ENCODE measurements around the gene VAV2.

VAV2 gene

GRCh38 chr9:133739408-133740280 lies 252.5 kb downstream of the VAV2 start:
- DNase-seq (ENCODE audit: low read depth in 2 of 2): no peak

GRCh38 chr9:133738640-133739225 lies 253.4 kb downstream of the VAV2 start:
- no peak for DNase-seq (ENCODE audit: low read depth in 2 of 2)

GRCh38 chr9:133737774-133738639 lies 254.1 kb downstream of the VAV2 start, which contains the start of gene SARDH:
Gene SARDH, minus strand, starts transcription at chr9:133738352. Its CDS starts 4,179 bp downstream, at chr9:133734173.
- DNase-seq (ENCODE audit: low read depth in 2 of 2): peak in 1 of 2 donors; percentile 31

- DNase-seq (ENCODE audit: low read depth in 2 of 2): no peak
Measured at GRCh38 chr9:133737071-133737773, 254.9 kb downstream of the VAV2 start.

DNA sequence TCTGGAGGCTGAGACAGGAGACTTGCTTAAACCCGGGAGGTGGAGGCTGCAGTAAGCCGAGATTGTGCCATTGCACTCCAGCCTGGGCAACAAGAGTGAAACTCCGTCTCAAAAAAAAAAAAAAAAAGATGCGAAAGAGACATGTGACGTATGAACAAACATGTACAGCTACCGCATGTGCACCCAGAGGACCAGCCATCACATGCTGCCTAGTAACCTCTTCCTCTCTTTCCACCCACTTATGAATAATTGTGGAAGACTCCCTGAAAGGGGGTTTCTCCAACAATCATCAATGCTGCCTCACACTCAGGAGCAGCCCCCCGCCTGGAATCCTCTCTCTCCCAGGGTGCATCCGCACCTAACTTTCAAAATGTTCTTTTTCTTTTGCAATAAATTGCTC lies 256.2 kb downstream of the VAV2 start:
- DNase-seq (ENCODE audit: low read depth in 2 of 2): no peak

DNA sequence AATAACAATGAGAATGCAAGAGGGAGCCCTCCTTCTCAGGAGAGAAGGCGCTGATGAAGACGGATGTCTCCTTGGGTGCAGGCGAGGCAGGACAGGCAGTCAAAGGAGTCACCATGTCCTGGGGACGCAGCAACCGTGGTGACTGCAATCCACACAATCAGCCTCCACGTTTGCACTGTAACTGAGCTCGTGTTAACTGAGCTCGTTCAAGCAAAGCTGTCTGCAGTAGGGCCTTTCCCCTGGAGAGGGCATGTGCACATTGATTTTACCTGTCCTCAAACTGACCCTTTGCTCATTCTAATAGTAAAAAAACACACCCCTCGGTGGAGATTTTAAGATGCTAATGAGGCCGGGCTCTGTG lies 256.7 kb downstream of the VAV2 start:
- no peak for DNase-seq (ENCODE audit: low read depth in 2 of 2)

DNA sequence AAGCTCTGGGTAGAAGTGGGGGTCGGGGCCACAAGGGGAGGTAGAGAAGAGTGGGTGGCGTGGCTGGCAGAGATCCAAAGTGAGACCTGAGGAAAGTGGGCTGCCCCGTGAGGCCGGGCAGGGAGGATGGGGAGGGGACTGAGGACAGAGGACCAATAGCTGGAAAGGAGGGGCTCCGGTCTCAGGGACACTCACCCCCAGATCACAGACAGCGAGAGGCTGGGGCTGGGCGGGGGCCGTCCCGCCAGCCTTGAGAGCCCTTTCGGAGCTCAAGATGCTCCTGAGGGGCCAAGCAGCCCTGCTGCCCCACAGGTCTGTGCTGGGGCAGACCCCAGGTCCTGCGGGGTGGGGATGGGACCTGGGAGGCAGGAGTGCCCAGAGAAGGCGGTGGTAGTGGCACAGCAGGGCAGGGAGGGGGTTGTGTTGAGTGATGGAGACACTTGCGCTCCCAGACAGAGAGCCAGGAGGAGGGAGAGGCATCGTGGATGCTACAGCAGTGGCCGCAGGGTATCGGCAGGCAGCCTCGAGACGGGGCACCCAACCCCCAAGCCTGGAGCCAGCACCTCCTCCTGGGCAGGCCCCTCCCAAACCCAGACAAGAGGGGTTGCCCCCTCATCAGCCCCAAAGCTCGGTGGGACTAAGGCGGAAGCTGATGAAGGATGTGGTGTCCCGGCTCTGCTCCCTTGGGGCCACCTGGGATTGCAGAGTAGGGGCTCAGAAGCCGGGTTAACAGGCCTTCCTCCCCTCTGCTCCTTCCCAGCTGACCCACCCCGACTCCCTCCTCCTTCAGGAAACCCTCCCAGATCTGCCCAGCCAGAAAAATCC lies 257.3 kb downstream of the VAV2 start:
- no peak for DNase-seq (ENCODE audit: low read depth in 2 of 2)

DNA sequence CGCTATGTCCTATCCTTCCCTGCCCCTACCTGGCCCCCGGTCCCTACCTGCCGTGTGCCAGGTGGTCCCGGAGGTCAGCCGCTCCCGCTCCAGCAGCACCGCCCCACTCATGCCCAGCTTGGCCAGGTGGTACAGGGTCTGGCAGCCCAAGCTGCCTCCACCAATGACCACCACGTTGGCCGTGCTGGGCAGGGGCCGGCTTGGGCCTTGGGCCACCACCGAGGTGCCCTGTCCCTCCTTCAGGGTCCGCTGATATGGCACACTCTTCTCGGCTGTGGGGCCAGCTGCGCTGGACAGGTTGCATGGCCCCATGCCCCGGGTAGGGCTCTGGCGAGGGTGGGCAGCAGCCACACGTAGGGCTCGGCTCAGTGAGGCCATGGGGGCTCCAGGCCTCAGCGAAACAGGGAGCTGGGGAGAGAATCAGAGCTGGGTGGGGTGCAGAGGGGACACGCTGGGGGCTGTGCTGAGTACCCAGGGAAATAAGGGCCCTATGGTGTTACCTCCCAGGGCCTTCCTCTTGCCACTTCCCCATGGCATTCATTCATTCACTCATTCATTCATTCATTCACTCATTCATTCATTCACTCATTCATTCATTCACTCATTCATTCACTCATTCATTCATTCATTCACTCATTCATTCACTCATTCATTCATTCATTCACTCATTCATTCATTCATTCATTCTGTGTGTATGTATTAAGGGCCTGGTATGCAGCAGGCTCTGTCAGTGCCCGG lies 258.2 kb downstream of the VAV2 start:
- no peak for DNase-seq (ENCODE audit: low read depth in 2 of 2)

- DNase-seq (ENCODE audit: low read depth in 2 of 2): no peak
Measured at GRCh38 chr9:133733421-133733795, 258.7 kb downstream of the VAV2 start.

DNA sequence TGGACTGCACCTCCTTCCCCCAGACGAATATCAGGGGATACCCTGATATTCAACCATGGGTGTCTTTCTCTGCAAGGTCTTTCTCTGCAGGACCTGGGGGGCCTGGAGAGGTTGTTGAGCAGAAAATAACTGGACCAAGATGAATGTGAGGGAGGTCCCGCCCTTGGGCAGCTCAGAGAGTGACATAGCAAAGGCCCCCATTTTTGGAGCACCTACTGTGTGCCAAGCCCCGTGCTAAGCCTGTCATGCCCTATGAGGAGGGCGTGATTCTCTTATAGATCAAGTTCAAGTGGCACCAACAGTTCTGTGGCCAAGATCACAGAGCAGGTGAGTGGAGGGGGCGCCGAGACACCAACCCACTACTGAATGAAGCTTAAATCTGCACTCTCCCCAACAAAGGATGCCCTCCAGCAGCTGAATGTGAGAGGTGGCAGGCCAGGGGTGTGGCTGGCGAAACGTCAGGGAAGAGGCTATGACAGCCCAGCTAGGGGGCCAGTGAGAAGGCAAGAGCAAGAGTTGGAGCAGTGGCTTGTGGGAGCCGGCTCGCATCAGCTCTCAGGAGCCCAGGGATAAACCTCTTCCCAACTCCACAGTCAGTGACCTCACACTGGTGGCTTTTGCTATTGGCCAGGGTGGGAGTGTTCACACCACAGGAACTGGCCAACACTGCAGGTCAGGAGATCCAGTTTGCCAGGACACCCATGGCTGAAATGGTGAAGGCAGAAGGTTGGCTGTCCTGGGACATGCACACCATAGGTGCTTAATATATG lies 259.3 kb downstream of the VAV2 start:
- DNase-seq (ENCODE audit: low read depth in 2 of 2): no peak

GRCh38 chr9:133731876-133732638 lies 260.1 kb downstream of the VAV2 start:
- DNase-seq (ENCODE audit: low read depth in 2 of 2): no peak

- DNase-seq (ENCODE audit: low read depth in 2 of 2): no peak
Measured at GRCh38 chr9:133730994-133731715, 261.0 kb downstream of the VAV2 start.

GRCh38 chr9:133729617-133730281 lies 262.4 kb downstream of the VAV2 start:
- no peak for DNase-seq (ENCODE audit: low read depth in 2 of 2)

- DNase-seq (ENCODE audit: low read depth in 2 of 2): no peak
Measured at GRCh38 chr9:133728856-133729616, 263.1 kb downstream of the VAV2 start.

GRCh38 chr9:133727876-133728441 lies 264.2 kb downstream of the VAV2 start:
- DNase-seq (ENCODE audit: low read depth in 2 of 2): no peak

DNA sequence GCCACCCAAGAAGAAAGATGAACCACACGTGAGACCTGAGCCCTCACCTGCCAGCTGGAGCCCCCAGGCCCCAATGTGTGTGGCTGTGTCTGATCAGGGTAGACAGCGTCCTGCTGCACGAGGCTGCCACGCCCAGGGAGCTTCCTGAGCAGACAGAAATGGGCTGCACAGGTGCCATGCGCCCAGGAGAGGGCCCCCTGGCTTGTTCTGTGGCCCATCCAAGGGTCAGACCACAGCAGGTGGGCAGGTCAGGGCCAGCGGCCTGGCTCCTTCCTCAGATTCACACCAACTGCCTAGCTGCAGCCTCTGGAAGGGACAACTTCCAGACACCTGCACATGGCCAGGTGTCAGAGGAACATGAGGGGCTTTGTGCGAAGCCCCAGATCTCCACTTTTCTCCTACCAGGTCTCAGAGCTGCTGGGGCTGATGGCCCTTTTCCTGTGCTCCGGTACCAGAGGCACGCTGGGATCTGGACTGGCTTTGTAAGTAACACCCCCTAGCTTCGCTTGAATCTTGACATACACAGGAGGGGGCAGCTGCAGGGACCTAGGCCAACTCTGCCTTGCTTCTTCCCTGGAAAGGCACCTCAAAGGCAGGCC lies 264.7 kb downstream of the VAV2 start:
- no peak for DNase-seq (ENCODE audit: low read depth in 2 of 2)
